22Rv1 (cell line): ENCODE data around the gene TPBG.

Experiments
- ZFX ChIP-seq: fragments of 450-650 bp; IDR thresholded peaks from 2 replicates; pipeline ENCODE4 v1.6.1; 2017; ENCODE audit warnings: antibody characterized with exemption, borderline replicate concordance
- TF ChIP-seq, protein P1 (sequence below): fragments of 450-650 bp; IDR thresholded peaks from 2 replicates; pipeline ENCODE4 v1.5.1; 2017; ENCODE audit warnings: mild to moderate bottlenecking

DNA sequence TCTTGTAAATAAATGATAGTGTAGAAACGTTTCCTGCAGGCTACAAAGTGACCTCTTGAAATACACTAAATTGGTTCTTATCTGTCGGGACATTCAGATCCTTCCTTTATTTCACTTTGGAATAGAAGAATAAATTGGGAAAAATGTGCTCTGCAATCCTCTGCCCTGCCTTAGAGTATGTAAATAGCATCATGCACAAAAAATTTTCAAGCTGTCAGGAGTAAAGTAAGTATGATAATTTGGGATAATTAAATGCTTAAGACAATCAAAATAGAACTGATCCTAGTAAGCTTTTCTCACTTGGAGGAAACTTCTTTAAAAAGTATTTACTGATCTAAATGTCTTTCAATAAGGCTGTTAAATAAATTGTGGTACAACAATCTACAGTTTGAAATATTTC is 3.1 kb upstream of the TPBG start:
- TF ChIP-seq, protein P1, sequence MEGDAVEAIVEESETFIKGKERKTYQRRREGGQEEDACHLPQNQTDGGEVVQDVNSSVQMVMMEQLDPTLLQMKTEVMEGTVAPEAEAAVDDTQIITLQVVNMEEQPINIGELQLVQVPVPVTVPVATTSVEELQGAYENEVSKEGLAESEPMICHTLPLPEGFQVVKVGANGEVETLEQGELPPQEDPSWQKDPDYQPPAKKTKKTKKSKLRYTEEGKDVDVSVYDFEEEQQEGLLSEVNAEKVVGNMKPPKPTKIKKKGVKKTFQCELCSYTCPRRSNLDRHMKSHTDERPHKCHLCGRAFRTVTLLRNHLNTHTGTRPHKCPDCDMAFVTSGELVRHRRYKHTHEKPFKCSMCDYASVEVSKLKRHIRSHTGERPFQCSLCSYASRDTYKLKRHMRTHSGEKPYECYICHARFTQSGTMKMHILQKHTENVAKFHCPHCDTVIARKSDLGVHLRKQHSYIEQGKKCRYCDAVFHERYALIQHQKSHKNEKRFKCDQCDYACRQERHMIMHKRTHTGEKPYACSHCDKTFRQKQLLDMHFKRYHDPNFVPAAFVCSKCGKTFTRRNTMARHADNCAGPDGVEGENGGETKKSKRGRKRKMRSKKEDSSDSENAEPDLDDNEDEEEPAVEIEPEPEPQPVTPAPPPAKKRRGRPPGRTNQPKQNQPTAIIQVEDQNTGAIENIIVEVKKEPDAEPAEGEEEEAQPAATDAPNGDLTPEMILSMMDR = no peak
- TF ChIP-seq ZFX = no peak
